Measurements from ENCODE around the gene ERCC4.
A peak's percentile ranks its signal among the peaks of the same experiment; 100 is the strongest.

Gene ERCC4

DNA sequence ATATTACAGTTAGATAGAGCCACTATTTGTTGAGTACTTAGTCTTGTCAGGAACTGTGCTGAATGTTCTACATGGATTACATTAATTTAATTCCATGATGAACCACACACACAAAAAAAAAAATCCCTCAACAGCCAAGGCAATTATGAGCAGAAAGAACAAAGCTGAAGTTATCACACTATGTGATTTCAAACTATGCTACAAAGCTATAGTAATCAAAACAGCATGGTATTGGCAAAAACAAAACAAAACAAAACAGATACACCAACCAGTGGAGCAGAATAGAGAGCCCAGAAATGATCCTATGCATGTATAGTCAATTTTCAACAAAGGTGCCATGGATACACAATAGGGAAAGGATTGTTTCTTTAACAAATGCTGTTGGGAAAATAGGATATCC lies 8.1 kb upstream of the ERCC4 start:
- no peak for DNase-seq

DNA sequence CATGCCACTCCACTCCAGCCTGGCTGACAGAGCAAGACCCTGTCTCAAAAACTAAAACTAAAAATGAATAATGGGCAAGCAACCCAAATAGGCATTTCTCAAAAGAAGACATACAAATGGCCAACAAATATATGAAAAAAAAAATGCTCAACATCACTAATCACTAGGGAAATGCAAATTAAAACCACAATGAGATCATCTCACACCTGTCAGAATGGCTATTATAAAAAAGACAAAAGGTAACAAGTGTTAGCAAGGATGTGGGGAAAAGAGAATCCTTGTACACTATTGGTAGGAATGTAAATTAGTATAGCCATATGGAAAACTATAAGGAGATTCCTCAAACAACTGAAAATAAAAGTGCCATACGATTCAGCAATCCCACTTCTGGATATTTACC lies 7.1 kb upstream of the ERCC4 start:
- no peak for DNase-seq

DNA sequence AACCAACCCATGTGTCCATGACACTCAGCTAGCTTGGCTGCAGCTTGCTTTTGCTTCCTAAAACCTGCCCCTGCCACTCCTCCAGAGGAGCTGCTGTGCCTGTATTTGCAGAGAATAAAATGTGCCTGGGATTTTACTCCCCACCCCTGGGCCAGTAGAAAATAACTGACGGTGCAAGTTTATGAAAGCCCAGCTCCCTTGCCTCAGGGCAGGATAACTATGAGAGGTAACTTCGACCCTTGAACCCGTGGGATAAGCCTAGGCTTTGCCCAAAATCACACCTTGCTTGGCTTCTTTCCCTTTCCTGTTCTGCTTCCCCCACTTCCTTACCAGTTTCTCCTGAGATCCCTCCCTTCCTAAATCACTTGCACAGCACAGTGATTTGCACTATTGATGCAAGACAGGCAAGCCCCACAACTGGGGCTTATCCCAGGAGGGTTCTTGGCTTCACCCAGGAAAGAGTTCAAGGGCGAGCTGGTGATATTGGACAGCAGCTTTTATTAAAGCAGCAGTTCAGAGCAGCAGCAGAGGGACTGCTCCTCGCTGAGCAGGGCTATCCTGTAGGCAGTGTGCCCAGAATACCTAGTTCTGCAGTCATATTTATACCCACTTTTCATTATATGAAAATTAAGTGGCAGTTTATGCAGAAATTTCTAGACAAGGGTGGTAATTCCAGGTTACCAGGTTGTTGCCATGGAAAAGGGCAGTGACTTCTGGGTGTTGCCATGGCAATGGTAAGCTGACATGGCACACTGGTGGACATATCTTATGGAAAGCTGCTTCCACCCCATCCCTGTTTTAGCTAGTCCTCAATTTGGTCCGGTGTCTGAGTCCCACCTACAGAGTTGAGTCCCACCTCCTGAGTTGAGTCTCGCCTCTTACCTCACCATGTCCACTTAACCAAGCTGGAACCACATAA lies 6.3 kb upstream of the ERCC4 start:
- DNase-seq = no peak

DNA sequence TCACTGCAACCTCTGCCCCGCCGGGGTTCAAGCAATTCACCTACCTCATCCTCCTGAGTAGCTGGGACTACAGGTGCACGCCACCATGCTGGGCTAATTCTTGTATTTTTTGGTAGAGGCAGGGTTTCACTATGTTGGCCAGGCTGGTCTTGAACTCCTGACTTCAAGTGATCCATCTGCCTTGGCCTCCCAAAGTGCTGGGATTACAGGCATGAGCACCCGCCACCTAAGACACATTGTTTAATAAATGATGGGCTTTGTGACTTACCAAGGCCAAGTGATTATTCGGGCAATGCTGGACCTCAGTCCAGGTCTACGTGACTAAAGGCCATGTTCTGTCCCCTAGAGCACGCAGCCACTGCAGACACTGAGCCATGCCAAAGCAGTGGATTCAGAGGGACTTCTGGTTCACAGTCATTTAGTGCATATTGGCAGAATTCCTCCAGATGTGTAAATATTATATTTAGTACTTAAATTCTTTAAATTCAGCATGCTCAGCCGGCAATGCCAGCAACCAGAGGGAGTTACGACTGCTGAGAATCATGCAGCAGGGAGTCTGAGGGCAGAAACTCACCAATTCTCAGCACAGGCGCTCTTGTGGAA lies 4.8 kb upstream of the ERCC4 start:
- DNase-seq = no peak

DNA sequence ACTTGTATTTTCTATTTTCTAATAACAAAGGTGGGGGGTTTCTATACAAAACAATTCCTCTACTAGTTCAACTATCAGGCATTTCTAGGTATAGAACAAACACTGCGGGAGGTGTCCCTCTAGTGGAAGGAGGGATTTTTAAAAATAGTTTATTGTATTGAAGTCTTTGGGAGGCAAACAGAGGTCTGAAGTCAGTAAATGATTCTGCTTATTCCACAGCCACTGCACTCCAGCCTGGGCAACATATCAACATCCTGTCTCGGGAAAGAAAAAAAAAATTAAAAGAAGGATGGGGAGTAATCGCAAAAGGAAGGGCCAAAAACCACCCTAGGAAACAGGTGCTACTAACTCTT lies 648 bp upstream of the ERCC4 start:
- DNase-seq = peak; percentile 25

DNA sequence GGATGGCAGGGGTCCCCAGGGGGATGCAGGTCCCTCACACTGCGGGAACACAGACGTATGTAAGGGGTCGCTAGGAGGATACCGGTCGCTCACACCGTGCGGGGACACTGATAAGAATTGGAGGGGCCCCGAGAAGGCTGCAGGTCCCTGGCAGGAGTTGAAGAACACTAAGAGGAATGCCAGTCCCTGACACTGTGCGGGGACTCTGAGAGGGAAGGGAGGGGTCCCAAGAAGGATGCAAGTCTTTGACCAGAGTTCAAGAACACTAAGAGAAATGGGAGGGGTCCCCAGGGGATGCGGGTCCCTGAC lies 510 bp downstream of the ERCC4 start:
- no peak for DNase-seq

DNA sequence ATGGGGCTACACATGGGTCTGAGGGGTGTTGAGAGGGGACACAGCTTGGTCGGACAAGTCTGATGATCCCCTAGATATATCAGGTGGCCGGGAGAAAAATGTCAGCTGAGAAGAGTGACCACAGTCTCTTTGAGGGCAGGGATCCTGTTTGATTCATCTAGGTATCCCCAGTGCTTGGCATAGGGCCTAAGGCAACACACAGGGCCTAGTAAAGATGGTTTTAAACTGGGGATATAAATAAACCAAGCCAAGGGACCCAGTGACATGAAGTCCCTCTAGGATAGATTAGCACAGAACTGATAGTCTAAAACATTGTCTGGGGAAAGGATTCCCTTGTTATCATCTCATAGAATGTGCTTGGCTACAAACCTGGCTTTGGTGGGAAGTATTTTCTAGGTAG lies 1.4 kb downstream of the ERCC4 start:
- DNase-seq = no peak

DNA sequence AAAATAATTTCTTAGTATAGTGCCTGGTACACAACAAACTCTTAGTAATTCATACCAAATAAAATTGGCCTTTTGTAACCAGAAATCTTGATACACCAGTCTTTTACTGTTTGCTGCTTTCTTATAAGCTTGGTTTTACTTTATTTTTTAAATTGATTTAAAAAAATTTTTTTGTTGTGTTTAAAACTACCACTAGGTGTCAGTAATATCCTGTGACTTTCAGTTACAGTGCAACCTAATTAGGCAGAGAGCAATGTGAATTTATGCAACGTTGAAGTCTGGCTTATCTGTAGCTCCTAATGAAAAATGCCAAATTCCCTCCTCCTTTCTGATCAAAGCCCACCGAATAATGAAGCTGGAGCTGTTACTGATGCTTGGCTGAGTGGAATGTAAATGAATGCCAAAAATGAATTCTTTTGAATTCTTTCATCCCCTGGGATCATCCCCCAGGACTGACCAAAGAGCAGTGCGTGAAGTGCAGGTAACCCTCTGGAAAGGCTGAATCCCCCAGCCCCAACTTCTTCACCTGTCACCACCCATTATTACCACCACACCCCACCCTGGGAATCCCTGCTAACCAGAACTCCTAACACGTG lies 3.8 kb downstream of the ERCC4 start:
- no peak for DNase-seq

DNA sequence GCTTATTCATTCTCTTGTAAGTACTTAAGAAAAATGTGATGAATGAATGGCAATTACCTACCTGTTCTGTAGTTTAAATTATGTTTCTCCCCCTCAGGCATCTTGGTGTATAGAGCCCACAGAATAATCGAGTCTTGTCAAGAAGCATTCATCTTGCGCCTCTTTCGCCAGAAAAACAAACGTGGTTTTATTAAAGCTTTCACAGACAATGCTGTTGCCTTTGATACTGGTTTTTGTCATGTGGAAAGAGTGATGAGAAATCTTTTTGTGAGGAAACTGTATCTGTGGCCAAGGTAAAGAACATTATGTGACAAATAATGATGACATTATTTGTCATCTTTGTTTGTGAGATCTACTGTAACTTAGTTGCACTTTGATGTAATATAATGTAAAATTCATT lies 6.5 kb downstream of the ERCC4 start:
- DNase-seq = no peak

DNA sequence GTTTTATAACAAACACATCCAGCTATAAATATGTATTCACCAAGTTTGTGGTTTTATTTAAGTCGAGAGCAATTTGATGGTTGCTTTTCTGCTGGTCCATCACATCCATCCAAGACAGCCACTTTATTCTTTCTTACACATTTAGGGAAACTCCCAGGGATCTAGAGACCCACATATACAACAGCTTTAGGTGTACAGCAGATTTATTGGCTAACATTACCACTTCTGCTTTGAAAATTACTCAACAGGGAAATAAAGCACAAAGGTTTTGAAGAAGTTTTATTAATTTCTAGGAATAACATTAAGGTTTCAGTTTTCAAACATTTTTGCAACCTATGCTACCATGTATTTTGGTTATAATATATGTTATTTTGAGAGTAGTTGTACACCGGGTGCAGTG lies 6.9 kb downstream of the ERCC4 start:
- no peak for DNase-seq

DNA sequence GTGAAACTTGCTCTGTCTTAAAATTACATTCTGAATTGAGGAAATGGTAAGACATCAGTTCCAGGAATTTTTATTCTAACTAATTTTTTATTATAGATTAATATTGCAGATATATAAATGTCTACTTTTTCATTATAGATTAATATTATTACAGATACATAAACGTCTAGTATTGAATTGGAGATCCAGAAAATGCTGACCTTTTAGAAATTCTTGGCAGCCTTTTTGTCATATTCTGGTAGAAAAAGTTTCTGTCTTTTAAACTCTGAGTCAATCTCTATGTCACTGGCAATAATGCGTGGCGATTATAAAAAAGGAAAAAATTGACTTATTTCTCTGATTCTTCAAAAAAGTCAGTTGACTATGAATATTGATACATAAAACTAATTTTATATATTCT lies 8.7 kb downstream of the ERCC4 start:
- no peak for DNase-seq

DNA sequence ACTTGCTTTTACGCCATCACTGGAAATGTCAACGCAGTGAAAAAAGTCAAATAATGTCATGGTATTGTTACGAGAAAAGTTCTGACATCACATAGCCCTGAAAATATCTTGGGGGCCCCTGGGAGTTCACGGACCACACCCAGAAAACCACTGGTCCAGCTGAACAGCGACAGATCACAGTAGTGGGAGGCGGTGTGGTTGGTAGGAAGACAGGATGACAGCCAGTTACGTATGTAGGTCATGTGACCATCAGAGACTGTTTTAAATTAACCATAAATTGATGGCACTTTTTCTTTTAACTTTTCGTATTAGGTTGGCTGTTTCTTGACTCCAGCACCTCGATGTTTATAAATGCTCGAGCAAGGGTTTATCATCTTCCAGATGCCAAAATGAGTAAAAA lies 11.9 kb downstream of the ERCC4 start:
- no peak for DNase-seq

DNA sequence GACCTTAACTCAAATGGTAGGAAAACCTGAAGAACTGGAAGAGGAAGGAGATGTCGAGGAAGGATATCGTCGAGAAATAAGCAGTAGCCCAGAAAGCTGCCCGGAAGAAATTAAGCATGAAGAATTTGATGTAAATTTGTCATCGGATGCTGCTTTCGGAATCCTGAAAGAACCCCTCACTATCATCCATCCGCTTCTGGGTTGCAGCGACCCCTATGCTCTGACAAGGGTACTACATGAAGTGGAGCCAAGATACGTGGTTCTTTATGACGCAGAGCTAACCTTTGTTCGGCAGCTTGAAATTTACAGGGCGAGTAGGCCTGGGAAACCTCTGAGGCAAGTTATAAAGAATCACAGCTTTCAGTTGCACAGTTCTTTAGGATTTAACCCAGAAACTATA lies 15.5 kb downstream of the ERCC4 start:
- peak; percentile 30 for DNase-seq

DNA sequence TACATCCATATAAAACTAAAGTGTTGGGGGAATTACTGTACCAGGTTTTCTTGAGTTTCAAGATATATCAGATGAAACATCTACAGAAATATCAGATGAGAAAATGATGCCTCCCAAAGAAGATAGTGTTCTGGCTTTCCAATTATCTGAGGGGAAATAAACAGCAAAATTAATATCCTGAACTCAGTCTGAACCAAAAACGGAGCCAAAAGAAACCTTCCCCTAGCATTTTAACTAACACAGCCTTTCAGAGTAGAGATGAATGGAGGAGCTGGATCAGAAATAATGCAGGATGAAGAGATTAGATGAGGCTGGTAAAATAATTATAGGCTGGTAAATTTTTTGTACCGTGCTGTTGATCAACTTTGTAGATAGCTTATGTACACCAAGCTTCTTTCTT lies 16.2 kb downstream of the ERCC4 start:
- no peak for DNase-seq

DNA sequence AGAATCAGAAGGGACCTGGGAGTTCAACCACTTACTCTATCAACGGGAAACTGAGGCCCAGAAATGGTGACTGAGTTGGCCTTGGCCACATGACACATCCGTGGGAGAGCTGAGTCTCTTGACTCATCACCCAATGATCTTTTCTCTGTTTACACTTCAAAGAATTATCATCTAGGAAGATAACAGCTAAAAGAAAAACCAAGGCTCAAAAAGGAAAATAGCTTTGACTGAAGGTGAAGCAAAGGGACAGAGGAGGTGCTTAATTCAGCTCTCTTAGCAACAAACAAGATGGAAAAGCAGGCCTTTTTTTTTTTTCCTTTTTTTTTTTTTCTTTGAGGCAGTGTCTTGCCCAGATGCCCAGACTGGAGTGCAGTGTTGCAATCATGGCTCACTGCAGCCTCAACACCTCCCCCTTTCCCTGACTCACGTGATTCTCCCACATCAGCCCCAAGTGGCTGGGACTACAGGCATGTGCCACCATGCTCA lies 16.7 kb downstream of the ERCC4 start:
- no peak for DNase-seq

DNA sequence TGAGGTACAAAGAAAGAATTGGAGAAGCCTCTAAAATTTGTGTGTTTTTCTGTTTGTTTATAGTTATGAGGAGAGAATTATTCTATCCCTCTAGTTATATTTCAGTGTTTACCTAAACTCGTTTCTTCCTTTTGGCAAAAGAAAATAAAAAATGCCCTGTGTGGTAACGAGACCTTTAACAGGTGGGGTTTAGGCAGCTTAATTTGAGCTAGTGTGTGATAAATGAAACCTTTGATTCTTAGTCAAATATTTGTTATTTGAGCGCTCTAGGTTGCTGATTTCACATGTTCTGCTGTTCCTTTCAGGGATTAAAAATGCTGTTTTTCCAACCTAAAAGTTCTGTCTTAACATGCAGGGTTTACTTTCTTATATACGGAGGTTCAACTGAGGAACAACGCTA lies 17.5 kb downstream of the ERCC4 start:
- DNase-seq = no peak

DNA sequence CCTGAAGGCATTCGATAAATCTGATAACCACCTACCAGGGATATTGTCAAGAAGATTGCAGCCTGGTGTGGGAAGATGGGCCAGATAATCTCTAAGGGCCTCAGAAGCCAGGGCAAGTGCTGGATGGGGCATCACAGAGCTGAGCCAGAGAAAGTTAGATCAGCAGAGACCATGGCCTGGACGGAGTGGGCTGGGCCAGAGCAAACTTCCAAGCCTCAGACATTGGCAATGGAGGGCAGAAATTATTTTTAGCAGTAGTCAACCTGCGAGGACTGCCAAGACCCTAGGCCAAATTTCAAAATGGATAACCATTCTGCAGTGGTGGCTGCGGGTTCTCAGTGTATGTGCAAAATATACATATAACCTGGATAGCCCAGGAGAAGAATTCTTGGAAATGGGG lies 18.5 kb downstream of the ERCC4 start:
- DNase-seq = no peak

DNA sequence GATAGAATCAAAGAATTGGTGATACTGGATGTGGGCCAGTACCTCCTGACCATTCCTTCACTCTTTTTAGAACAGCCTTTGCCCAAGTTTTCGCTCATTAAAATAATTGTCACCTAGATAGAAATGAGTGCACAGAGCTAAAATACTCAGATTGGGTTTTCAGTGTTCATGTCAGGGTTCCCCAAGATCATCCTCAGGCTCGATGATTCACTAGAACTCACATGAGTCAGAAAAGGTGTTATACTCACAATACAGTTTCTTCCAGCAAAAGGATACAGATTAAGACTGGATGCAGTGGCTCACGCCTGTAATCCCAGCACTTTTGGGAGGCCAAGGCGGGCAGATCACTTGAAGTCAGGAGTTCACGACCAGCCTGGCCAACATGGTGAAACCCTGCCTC lies 19.9 kb downstream of the ERCC4 start:
- DNase-seq = no peak

DNA sequence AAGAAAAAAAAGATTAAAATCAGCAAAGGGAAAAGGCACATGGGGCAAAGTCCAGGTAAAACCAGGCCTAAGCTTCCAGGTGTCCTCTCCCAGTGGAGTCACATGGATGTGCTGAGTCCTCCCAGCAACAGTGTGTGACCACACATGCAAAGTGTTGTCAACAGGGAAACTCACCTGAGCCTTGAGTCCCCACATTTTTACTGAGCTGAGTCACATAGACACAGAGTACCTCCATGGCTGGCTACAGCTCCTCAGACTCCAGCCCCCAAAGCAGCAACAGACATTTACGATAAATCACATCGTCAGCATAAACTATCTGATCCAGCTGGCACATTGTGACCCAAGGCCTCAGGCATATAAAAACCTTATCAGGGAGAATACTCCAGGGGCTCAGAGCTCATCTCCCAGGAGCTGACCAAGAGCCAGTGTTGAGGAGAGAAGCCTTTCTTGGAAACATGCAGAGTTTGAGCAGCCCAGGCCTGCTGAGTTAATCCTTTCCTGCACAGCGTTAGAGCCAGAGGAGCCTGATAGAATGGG lies 20.5 kb downstream of the ERCC4 start:
- DNase-seq = no peak

DNA sequence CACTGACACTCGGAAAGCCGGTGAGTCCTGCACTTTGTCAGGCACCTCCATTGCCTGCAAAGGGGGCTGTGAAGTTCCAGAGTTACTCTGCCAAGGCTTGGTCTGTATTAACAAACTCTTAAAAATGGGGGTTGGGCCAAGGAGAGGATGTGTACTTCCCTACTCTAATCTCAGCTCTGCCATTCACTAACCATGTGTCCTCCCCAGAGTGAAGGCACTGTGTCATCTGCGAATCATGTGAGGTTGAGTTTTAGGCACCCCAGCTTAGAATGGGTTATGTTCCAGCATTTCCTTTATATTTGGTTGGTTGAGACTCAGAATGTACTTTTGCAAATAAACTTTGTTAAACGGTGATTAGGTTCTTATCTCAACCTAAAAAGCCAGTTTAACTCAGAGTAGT lies 24.9 kb downstream of the ERCC4 start:
- no peak for DNase-seq

DNA sequence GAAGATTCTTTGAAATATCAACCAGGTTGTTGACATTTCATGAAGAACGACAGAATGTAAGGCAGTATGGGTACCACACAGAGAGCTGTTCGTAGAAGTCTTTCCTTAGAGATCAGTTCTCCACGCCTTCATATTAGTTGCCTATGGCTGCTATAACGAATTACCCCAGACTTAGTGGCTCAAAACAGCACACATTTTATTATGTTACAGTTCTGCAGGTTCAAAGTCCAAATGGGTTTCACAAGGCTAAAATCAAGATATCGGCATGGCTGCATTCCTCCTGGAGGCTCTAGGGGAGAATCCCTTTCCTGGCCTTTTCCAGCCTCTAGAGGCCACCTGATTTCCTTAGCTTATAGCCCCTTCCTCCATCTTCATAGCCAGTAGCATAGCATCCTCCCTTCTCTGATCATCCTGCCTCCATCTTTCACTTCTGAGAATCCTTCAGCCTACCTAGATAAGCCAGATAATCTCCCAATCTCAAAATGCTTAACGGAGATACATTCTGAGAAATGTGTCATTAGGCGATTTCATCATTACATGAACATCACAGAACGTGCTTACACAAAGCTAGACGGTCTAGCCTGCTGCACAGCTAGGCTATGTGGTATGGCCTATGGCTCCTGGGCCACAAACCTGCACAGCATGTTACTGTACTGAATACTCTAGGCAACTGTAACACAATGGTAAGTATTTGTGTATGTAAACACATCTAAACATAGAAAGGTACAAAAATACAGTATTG lies 26.0 kb downstream of the ERCC4 start:
- DNase-seq = no peak

DNA sequence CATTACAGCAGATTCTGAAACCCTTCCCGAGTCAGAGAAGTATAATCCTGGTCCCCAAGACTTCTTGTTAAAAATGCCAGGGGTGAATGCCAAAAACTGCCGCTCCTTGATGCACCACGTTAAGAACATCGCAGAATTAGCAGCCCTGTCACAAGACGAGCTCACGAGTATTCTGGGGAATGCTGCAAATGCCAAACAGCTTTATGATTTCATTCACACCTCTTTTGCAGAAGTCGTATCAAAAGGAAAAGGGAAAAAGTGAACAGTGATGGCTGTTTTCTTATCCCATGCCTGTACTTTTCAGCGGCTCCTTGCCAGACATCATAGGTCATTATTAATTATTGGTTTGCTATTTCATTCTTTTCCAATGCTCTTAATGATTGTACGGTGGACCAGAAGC lies 28.1 kb downstream of the ERCC4 start:
- DNase-seq = no peak

DNA sequence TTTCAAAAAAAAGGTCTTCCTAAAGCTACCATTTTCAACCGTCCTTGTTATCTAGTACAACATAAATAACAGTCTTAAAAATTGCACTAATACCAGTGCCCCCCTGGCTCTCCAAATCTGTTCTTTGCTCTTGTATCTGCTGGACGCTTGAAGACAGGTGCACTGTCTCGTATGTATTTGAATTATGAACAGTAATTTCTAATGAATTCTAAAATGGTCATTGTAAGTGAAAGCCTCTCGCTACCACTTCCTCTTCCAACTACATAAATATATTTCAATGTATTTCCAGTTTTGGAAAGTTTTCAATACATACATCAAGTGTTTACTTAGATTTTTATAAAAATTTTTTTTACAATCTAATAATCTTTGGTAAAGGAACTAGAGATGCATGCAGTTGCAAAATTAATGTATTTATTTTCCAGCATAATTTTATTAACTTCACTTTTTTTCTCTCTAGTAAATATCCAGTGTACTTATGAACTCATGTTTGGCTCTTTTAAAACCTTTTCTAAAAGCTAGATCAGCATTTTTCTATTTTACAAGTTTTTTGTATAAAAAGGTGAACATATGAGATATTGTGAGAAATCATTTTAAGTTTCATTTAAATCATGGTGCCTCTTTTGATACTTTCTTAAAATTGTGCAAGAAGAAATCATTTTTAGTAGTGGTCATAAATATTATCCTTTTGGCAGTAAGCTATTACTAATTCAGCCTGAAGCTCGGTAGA lies 31.0 kb downstream of the ERCC4 start:
- DNase-seq = no peak

Measured in CD4-positive, alpha-beta T cell treated with Interleukin-17A for 4 hours (primary cell).